Sigmoid colon (tissue), 7 donors: Measurements from ENCODE around the gene CEMIP. TPM values are rescaled to one million over a fixed set of nuclear protein-coding genes. Genes with fewer than 3 reads are reported as not detected.

Experiments
- DNase-seq: peaks from one replicate; pipeline ENCODE4 v3.0.0-alpha.2; 2019
- H3K27ac ChIP-seq, 4 donors: fragments of 200-600 bp; sonication (generic); one replicate each; pipeline ENCODE4 v1.5.1; 2016 to 2019; ENCODE audit warnings: mild to moderate bottlenecking in 1 of 4
- H3K27me3 ChIP-seq, 3 donors: fragments of 200-600 bp; sonication (generic); one replicate each; pipeline ENCODE4 v1.5.1; 2019; ENCODE audit warnings: mild to moderate bottlenecking in 1 of 3
- H3K36me3 ChIP-seq, 4 donors: fragments of 200-600 bp; sonication (generic); one replicate each; pipeline ENCODE4 v1.5.1; 2016 to 2019
- H3K4me1 ChIP-seq, 4 donors: fragments of 200-600 bp; sonication (generic); one replicate each; pipeline ENCODE4 v1.5.1; 2017 to 2019
- H3K4me3 ChIP-seq, 4 donors: fragments of 200-600 bp; sonication (generic); one replicate each; pipeline ENCODE4 v1.5.1; 2017 to 2019; ENCODE audit warnings: mild to moderate bottlenecking in 2 of 4, moderate library complexity in 1 of 4
- H3K9me3 ChIP-seq, 4 donors: fragments of 200-600 bp in 3 of 4; sonication (generic) in 3 of 4; one replicate each; pipeline versions ENCODE4 v1.5.1 to v1.6.1; 2013 to 2019
- EP300 ChIP-seq, 4 donors: sonication (generic); formaldehyde crosslinking; IDR thresholded peaks; one replicate each; pipeline ENCODE4 v1.6.1; 2017; ENCODE audit warnings: antibody characterized with exemption in 4 of 4
- POLR2A ChIP-seq, 2 donors: fragments of 450-650 bp; IDR thresholded peaks; one replicate each; pipeline ENCODE4 v1.6.1; 2016; ENCODE audit warnings: antibody characterized with exemption in 2 of 2, mild to moderate bottlenecking in 2 of 2, moderate library complexity in 2 of 2
- POLR2AphosphoS5 ChIP-seq, 4 donors: sonication (generic); formaldehyde crosslinking; IDR thresholded peaks; one replicate each; pipeline ENCODE4 v1.6.1; 2017; ENCODE audit warnings: antibody characterized with exemption in 4 of 4
- WGBS, 2 donors: extraction: QIAGEN DNeasy Blood & Tissue Kit; methylation state at CpG; one replicate each; pipeline ENCODE4 v1.1.7; 2013; 5-methylcytosine and 5-hydroxymethylcytosine counted together
- intact Hi-C: fragments of 100-400 bp; cut with DNase I; formaldehyde crosslinking; loops from one replicate; pipeline ENCODE4 v1.15.1; 2023
- polyA plus RNA-seq, 3 donors: library from polyadenylated mRNA; stranded (reverse); fragments of 200-250 nt; gene quantifications; one replicate each; pipeline ENCODE4 v1.2.3, GENCODE V29; 2013
- total RNA-seq, 4 donors: library from RNA; depleted of rRNA; stranded (reverse); fragments of >200 nt; gene quantifications; one replicate each; pipeline ENCODE4 v1.1.0, GENCODE V29; 2016
- TF ChIP-seq, protein P1 (sequence below), 4 experiments: fragments of 450-650 bp in 3 of 4; fragments of 200-600 bp in 1 of 4; IDR thresholded peaks; one replicate each; pipeline ENCODE4 v1.5.1; 2016 to 2019; ENCODE audit warnings: antibody characterized with exemption in 4 of 4, mild to moderate bottlenecking in 3 of 4, moderate library complexity in 2 of 4
- donor health status: healthy with polysubstance abuse.
- donor health status: Bipolar disorder and iron deficiency.
- donor health status: healthy.

Gene CEMIP
- total and polyA plus RNA-seq, 7 donors: under 0.01 to 2.1 (median under 0.01) TPM; not detected in 2

DNA sequence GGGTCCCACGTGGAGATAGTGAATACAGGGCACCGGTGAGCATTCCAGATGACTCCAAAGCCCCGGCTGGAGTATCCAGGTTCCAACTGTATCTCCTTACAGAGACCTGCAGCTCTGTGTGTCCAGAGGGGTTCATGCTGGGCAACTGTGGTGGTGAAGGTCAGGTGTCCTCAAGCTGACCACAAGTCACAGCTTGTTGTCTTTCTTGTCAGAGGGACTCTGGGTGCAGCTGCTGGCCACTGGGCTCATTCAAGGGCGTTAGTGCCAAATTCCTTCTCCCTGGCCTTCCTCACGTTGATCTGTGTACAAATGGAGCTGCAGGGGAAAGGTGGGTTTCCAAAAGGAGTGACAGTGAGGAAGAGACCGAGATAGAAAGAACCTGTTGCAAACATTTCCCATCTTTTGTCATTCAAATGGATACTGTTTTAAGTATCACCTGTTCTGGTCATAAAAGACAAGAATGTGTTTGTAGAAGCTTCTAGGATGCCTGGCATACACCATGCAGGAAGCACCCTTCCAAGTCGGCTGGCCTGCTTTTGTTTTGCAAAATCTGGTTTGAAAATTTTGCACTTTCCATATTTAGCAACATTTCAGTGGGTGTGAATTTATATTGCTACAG lies 52.5 kb downstream of the CEMIP start:
- Histone ChIP-seq H3K9me3 (no peaks in the 10 kb centered on the region), H3K4me3 (no peak overlapping the region), H3K4me1 (peaks cover 0 to 35% (median 2%) of the 10 kb centered on the region in 4 donors), H3K27me3 (no peaks in the 10 kb centered on the region), H3K36me3 (no peaks in the 10 kb centered on the region), H3K27ac (no peak overlapping the region)
- intact Hi-C loops: no loop called here
- TF ChIP-seq POLR2AphosphoS5 (IDR thresholded peaks at IDR 0.05) (no peak), POLR2A (IDR thresholded peaks at IDR 0.05) (no peak), EP300 (IDR thresholded peaks at IDR 0.05) (no peak)
- TF ChIP-seq, protein P1, sequence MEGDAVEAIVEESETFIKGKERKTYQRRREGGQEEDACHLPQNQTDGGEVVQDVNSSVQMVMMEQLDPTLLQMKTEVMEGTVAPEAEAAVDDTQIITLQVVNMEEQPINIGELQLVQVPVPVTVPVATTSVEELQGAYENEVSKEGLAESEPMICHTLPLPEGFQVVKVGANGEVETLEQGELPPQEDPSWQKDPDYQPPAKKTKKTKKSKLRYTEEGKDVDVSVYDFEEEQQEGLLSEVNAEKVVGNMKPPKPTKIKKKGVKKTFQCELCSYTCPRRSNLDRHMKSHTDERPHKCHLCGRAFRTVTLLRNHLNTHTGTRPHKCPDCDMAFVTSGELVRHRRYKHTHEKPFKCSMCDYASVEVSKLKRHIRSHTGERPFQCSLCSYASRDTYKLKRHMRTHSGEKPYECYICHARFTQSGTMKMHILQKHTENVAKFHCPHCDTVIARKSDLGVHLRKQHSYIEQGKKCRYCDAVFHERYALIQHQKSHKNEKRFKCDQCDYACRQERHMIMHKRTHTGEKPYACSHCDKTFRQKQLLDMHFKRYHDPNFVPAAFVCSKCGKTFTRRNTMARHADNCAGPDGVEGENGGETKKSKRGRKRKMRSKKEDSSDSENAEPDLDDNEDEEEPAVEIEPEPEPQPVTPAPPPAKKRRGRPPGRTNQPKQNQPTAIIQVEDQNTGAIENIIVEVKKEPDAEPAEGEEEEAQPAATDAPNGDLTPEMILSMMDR (IDR thresholded peaks at IDR 0.05): no peak
- WGBS, 2 donors: 59 to 73% methylated on average over 7 of the region's 7 CpGs
- DNase-seq: no peak

DNA sequence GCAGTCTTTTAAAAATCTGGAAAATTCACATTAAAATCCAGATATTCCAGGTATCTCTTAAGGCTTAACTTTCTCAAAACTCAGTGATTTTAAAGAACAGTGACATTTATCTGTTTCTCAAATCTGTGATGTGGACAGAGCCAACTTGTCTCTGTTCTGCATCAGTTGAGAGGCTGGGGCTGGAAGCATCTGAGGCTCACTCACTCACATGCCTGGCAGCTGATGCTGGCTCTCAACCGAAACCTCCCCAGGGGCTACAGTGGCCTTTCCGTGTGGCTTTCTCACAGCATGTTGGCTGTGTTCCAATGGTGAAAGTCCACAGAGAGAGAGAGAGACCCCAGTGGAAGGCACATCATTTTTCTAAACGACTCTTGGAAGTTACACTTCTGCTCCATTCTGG lies 53.5 kb downstream of the CEMIP start:
- WGBS, 2 donors: 41 to 48% methylated on average over 3 of the region's 3 CpGs
- no peaks in the 10 kb centered on the region for H3K27me3 ChIP-seq
- no peak for DNase-seq
- peaks cover 0 to 37% (median 2%) of the 10 kb centered on the region in 4 donors for H3K4me1 ChIP-seq
- H3K27ac ChIP-seq: no peak overlapping the region
- no peaks in the 10 kb centered on the region for H3K9me3 ChIP-seq
- TF ChIP-seq, protein P1 (IDR thresholded peaks at IDR 0.05): no peak
- TF ChIP-seq EP300 (IDR thresholded peaks at IDR 0.05) (no peak), POLR2A (IDR thresholded peaks at IDR 0.05) (no peak), POLR2AphosphoS5 (IDR thresholded peaks at IDR 0.05) (no peak)
- no peaks in the 10 kb centered on the region for H3K36me3 ChIP-seq
- no peak overlapping the region for H3K4me3 ChIP-seq
- intact Hi-C loops: no loop called here

DNA sequence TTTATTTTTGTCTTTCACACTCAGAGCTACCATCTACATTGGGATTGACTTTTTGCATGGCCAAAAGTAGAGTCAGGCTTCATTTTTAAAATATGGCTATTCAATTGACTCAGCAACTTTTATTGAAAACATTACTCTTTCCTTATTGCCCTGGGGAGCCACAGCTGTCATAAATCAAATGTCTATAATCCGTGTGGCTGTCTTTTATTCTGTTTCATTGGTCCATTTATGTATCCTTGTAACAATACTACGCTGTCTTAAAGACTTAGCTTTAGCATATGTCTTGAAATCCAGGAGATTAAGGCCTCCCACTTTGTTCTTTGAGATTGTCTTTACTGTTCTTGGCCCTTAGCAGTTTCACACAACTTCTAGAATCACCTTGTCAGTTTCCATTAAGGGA lies 55.2 kb downstream of the CEMIP start:
- H3K9me3 ChIP-seq: no peaks in the 10 kb centered on the region
- WGBS, 2 donors: 14 to 71% methylated on average over 2 of the region's 2 CpGs
- no peaks in the 10 kb centered on the region for H3K27me3 ChIP-seq
- H3K4me1 ChIP-seq: peaks cover 0 to 39% (median 3%) of the 10 kb centered on the region in 4 donors
- TF ChIP-seq POLR2AphosphoS5 (IDR thresholded peaks at IDR 0.05) (no peak), POLR2A (IDR thresholded peaks at IDR 0.05) (no peak), EP300 (IDR thresholded peaks at IDR 0.05) (no peak)
- TF ChIP-seq, protein P1 (IDR thresholded peaks at IDR 0.05): no peak
- H3K4me3 ChIP-seq: no peak overlapping the region
- H3K36me3 ChIP-seq: no peaks in the 10 kb centered on the region
- intact Hi-C loops: no loop called here
- no peak for DNase-seq
- no peak overlapping the region for H3K27ac ChIP-seq

DNA sequence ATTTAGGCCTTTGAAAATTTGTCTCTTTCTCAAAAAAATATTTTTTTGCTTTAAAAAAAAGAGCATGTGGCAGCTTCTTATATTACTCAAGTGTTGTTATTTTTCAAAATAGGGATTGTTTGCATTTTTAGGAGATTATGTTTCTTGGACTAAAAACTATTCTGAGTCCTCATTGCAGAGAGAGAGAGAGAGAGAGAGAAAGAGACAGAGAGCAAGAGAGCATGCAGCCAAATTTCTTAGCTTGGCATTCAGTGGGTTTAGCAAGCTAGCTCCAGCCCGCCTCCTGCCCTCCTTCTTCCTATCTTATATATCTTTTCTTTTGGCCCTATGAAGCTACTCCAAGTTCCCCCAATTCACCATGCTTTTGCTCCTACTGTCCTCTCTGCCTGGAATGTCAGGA lies 55.7 kb downstream of the CEMIP start:
- peak overlapping the region in 1 of 4 donors; percentile 1 for H3K27ac ChIP-seq
- DNase-seq: no peak
- 82 to 98% methylated on average over 1 of the region's 1 CpG for WGBS, 2 donors
- TF ChIP-seq POLR2AphosphoS5 (IDR thresholded peaks at IDR 0.05) (no peak), EP300 (IDR thresholded peaks at IDR 0.05) (no peak), POLR2A (IDR thresholded peaks at IDR 0.05) (no peak)
- TF ChIP-seq, protein P1 (IDR thresholded peaks at IDR 0.05): no peak
- no peaks in the 10 kb centered on the region for H3K9me3 ChIP-seq
- no peaks in the 10 kb centered on the region for H3K36me3 ChIP-seq
- H3K4me1 ChIP-seq: peaks cover 0 to 44% (median 6%) of the 10 kb centered on the region in 4 donors
- no peak overlapping the region for H3K4me3 ChIP-seq
- intact Hi-C loops: no loop called here
- no peaks in the 10 kb centered on the region for H3K27me3 ChIP-seq

DNA sequence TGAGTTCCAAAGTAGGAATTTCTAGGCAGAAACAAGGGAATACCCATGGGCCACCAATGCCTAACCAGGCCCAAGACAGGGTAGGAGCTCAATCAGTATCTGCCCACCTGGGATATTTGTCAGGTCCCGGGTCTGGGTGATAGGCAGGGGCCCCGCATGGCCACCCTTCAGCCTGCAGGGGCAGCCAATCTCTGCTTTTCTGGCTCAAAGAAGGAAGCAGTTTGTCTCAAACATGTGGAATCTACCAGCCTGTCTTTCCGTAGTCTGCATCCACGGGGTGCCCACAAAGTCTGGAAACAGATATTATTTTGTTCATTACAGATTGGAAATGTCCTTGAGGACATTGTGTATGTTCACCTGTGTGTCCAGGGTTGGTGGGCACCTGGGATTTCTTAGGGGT lies 56.2 kb downstream of the CEMIP start:
- TF ChIP-seq, protein P1 (IDR thresholded peaks at IDR 0.05): no peak
- TF ChIP-seq POLR2A (IDR thresholded peaks at IDR 0.05) (no peak), EP300 (IDR thresholded peaks at IDR 0.05) (no peak), POLR2AphosphoS5 (IDR thresholded peaks at IDR 0.05) (no peak)
- Histone ChIP-seq H3K27ac (peak overlapping the region in 2 of 4 donors; percentile 1 to 50), H3K4me3 (no peak overlapping the region), H3K9me3 (no peaks in the 10 kb centered on the region), H3K4me1 (peaks cover 0 to 48% (median 8%) of the 10 kb centered on the region in 4 donors), H3K27me3 (no peaks in the 10 kb centered on the region), H3K36me3 (no peaks in the 10 kb centered on the region)
- no peak for DNase-seq
- intact Hi-C loops: no loop called here
- WGBS, 2 donors: 50 to 69% methylated on average over 4 of the region's 4 CpGs
